HG02763 (cell line): ENCODE results near the gene EFNA1.

ENCODE experiments used
- ATAC-seq: cut with Tn5 transposase; IDR thresholded peaks from one replicate; pipeline ENCODE4 v1.9.1; 2021; ENCODE audit warnings: mild to moderate bottlenecking, moderate library complexity; ENCODE audit not compliant: unreplicated experiment

Gene EFNA1, protein sequence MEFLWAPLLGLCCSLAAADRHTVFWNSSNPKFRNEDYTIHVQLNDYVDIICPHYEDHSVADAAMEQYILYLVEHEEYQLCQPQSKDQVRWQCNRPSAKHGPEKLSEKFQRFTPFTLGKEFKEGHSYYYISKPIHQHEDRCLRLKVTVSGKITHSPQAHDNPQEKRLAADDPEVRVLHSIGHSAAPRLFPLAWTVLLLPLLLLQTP

DNA sequence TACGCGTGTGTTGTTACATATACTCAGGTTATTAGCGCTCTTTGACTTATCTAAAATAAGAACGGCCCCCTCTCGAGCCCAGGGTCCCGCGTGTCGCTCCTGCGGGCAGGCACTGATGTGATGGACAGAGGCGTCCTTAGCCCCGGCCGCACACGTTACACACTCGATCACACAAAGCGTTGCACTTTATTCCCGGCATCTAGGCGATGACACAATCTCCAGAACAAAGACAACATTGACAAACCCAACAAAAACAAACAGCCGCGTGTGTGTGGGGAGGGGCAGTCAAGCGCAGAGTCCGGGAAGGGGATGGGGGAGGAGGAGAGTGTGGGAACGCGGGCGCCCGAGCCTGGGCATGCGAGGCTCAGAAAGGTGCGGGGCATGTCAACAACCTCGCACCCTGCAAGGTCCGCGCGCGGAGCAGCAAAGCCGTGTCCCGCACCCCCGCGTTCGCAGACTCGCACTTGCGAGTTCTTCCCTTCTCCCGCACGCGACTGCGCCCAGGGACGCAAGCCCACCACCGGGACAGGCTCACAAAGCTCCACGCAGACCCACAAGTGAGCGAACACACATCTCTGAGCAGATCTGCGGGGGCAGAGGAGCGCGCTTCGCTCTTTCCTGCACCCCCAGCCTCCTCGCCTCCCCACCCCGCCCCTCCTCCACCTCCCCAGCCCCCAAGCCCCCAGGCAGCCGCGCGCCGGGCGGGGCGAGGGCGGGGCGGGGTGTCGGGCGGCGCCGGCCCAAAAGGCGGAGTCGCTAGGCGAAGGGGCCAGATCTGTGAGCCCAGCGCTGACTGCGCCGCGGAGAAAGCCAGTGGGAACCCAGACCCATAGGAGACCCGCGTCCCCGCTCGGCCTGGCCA is at the start of gene EFNA1:
EFNA1 (plus strand) TSS at position 772 of the 862 bp plus-strand sequence. CDS start 102 bp downstream, outside the sequence.
- no peak for ATAC-seq

DNA sequence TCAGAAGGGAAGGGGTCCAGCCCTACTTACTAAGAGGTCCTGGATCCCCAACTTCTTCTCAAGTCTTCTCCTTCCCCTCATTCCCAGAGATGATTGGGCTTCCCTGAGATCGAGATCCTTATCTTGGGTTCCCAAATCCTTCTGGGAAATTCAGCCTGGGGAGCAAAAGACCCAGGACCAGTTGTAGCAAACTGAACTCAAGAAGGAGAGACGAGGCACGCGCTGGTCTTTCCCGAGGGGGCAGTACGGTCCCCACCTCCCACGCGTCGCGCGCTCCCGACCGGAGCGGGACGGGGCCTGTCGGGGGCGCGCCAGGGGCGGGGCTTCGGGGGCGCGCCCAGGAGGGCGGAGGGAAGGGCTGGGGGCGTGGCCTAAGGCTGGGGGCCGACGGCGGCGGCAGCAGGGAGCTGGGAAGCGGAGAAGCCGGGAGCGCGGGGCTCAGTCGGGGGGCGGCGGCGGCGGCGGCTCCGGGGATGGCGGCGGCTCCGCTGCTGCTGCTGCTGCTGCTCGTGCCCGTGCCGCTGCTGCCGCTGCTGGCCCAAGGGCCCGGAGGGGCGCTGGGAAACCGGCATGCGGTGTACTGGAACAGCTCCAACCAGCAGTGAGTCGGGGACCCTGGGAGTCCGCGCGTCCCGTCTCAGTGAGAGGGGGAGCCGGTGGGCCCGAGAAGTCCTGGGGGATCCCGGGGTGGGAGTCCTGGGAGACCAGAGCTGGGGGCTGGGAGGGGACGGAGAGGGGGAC is 49.0 kb upstream of the EFNA1 start, which contains the start of gene EFNA3:
EFNA3 (plus strand) TSS at position 369 of the 741 bp plus-strand sequence; CDS start at position 474, 105 bp downstream.
- no peak for ATAC-seq

DNA sequence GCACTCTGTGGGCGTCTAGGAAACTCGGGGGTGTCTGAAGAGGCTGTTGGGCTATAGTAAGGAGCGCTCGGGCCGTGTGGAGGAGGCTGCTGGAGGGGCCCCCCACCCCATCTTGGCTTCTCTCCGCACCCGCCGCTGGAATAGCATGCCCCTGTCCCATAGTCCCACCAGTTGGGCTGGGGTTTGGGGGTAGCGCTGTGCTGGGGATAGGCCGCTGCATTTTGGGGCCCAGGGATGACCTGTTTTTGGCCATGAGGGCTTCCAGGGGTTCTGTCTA is 48.5 kb upstream of the EFNA1 start:
- ATAC-seq: no peak

DNA sequence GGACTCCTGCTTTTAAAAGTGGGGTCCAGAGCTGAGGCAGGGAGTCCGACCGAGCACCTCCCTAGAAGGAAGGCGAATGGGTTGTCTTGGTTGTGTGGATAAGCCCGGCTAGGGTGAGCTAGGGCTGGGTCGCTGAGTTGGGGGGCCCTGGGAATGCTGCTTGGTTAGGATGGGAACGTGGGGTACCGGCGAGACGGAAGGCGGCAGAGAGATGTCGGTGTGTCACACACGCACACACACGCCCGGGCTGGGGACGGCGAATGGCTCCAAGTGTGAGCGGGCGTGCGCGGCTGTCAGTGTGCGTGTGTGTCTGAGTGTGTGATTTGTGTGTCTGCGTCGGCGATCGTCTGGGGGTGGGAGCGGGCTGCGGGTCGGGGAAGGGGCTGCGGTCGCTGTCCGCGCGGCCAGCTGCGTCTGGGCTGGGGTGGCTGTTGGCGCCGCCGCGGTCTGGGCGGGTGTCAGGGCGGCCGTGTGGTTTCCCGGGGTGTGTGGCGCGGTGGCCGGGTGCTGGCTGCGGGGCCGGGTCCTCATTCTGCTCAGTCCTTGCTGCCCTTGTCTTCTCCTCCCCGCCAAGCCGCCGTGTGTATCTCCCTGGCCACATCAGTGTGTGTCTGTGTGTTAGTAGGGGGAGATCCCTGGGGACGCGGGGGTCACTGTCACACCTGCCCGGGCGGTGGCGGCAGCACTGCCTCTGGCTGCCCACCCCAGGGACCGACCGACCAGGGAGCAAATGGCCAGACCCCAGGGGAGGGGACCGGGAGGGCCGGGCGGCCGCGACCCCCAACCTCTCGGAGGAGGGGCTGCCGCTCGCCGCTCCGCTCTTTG is 48.0 kb upstream of the EFNA1 start:
- ATAC-seq: no peak

DNA sequence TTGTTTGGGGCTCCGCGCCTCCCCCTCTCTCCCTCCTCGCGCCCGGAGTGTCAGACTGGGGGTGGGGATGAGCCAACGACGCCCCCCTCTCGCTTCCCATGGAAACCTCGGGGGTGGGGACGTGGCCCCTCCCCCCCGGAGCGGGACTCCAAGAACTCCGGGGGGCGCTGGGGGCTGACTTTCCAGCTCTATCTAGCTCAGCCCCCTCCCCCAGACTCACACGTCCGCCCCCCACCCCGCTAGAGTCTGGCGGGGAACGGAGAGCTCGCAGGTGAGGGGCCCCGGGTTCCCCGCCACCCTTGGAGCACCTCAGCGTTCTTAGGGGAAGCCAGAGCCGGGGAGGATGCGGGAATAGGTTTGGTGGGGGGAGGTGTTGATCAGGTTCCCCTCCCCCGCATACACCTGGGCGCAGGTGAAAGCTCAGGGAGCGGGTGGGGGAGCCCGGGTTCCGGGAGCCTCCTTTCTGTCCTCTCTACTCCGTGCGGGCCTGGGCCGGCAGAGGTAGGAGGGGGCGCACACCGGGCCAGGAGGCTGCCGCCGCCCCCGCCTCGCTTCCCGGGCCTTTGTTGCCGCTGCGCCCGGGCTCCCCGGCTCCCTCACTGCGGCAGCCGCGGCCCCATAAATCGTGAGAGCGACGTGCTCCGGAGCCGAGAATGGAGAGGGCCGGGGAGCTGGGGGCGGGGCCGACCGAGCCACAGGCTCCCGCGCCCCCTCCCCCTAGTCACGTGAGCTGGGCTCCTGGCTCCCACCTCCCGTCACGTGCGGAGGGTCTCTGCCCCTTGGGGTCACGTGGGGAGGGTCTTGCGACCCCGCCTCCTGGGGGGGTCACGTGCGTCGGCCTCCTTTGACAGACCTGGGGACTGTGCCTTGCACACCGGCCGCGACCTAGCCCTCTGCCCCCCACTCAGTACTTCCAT is 47.1 kb upstream of the EFNA1 start:
- ATAC-seq: no peak

DNA sequence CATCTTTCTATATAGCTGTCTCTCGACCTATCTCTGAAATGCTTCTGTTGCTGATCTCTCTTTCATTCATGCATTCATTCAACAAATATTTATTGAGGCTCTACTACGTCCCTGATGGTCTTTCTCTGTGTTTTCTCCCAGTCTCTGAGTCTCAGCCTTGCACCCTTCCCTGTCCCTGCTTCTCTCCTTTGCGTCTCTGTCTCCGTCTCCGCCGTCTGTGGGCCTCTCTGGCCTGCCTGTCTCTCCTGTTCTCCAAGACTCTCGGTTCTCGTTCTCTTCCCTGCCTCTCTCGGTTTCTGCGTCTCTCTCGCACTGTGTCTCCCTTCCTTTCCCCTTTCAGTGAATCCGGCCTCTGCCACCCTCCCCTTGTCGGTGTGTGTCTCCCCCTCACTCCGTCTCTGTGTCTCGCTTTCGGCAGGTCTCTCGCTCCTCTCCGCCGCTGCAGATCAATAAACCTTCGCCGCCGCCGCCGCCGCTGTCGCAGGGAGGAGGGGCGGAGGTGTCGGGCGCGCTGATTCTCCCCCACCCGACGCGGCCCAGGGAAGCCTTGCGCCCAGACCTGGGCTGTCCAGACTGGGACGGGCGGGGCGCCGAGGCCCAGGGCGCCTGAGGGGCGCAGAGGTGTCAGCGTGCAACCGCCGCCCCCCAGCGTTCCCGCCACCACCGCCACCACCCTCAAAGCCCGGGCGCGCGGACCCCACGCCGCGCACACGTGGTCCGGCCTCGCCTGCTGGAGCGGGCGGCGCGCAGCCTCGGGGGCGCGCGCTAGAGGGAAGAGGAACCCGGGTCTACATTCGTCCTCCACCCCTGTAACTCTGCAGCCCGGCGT is 46.0 kb upstream of the EFNA1 start:
- no peak for ATAC-seq

DNA sequence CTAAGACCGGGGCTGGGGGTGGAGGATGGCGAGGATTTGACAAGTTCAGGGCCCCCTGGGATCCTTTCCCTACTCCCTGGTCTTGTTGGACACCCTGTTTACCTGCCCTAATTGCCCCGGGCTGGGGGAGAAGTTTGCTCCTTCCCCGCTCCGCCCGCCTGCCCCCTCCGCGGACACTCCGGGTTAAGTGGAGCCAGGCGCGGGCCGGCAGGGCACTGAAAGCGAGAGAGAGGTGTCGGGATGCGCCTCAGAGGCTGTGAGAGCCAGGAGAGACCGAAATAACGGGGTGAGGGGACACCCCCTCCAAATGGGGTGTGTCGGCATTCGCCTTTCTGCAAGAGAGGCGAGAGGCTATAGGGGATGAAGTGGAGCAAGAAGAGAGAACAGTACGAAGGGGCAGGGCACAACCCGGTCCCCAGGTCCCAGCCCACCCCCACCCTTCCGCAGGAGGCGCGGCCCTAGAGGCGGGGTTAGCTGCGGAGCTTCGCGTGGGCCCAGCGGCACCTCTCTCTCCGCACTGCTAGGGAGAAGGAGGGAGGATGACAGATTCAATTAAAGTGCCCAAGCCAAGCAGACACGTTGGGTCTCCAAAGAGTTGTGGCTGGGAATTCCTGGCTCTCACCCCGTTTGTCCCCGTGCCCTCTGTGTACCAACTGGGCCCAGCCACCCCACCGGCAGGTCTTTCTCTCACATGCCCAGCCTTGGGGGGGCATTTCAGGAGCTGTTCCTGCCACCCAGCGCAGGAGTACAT is 45.2 kb upstream of the EFNA1 start:
- ATAC-seq: no peak

DNA sequence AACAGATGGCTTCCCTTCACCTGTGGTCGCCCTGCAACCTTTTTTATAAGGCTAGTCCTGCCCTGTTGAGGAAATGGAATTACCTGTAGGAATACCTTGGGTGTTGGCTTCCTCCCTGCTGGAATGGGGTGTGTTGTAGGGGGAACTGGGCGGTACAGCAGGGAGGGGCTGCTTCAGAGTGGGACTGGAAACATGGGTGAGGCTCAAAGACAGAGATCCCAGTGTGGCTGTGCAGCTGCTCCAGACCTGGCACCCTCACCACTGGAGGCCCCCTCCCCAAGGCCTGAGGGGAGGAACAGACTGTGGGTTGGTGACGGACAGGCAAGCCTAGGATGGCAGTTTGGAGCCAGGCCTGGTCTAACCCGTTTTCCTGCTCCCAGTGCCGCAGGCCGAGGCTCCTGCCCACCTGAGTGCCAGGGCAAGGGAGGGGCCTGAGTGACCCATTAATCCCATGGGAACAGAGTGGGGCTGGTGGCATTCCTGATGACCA is 44.6 kb upstream of the EFNA1 start:
- no peak for ATAC-seq

DNA sequence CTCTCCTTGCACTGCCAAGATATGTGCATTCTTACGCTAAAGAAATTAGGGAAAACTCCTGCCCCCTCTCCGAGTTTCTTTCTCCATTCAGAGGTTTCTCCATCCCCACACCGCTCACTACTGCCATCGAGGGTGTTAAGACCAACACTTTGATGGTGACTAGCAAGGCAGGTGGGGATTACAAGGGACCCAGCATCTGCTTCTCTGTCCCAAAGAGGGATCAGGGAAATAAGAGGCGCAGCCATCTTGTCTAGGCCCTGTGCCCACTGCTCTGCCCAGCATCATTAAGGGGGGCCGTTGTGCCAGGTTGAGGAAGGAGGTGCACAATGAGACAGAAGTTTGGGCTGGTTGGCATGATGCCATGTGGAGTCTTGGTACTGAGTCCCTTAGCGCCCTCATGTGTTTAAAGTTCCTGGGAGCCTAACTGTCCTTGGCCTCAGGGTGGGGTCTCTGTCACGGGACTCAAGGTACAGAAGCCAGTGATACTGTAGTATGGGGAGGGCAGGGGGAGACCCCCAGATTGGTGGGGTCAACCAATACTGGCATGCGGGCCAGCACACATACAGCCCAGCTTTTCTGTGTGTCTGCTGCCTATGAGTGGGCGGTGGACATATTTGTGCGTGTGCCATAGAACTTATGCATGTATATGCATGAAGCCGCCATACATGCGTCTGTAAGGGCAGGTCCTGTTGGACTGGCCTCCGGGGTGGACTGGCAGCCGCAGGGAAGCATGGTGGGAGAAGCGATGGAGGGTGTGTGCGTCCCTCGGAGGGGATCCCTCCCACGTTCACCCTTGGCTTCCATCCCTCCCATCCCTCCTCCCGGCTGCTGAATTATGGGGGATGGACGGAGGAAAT is 43.6 kb upstream of the EFNA1 start:
- ATAC-seq: no peak

DNA sequence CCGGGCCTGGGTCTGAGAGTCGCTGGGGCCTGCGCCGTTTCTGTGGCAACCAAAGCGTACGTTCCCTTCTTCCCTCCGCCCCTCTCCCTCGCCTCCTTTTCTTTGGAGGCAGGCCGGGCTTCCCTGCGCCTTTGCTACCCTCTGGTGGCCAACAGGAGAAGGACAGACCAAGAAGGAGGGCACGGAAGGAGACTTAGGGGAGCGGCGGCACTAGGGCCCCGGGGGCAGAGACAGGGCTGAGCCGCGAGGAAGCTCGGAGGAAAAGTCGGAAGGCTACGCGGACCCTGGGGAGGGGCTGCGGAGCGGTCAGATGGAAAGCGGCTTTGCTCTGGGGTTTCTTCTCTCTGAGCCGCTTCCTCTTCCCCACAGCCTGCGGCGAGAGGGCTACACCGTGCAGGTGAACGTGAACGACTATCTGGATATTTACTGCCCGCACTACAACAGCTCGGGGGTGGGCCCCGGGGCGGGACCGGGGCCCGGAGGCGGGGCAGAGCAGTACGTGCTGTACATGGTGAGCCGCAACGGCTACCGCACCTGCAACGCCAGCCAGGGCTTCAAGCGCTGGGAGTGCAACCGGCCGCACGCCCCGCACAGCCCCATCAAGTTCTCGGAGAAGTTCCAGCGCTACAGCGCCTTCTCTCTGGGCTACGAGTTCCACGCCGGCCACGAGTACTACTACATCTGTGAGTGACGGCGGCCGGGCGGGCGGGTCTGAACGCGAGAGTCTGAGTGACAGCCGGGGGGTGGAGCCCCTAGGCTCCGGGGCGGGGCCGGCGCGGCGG is 42.8 kb upstream of the EFNA1 start:
- ATAC-seq: peak; percentile 68

DNA sequence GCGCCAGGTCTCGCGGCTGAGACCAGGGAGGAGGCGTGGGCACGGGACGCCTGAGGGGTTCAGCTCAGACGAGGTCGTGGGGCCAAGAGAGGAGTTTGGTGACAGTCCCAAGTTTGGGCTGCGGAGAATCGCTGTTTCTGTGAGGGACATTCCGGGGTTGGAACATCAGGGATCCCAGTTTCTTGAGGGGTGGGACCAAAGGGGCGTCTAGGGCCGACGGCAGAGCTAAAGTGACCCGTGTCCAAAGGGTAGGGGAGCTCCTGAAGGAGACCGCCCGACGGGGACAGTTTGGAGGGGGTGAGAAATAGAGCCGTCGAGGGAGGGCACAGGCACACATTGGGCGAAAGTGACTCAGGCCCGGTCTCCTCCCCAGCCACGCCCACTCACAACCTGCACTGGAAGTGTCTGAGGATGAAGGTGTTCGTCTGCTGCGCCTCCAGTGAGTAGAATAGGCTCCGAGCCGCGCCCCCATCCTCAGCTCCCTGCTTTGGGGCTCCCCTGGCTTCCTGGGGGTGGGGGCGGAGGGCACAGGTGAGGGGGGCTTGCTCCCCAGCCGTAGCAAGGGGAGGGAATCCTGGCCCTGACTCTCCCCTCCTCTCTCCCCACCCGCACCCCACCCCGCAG is 42.1 kb upstream of the EFNA1 start:
- no peak for ATAC-seq

DNA sequence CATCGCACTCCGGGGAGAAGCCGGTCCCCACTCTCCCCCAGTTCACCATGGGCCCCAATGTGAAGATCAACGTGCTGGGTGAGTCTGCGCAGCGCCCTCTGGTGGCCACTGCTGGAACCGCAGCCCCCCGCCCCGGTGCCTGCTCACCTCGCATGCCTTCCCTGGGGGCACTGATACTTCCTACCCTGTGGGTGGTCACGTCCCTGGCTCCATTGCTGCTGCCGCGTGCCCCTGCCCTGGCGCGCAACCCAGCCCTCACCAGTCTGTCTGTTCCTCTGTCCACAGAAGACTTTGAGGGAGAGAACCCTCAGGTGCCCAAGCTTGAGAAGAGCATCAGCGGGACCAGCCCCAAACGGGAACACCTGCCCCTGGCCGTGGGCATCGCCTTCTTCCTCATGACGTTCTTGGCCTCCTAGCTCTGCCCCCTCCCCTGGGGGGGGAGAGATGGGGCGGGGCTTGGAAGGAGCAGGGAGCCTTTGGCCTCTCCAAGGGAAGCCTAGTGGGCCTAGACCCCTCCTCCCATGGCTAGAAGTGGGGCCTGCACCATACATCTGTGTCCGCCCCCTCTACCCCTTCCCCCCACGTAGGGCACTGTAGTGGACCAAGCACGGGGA is 41.4 kb upstream of the EFNA1 start:
- no peak for ATAC-seq

DNA sequence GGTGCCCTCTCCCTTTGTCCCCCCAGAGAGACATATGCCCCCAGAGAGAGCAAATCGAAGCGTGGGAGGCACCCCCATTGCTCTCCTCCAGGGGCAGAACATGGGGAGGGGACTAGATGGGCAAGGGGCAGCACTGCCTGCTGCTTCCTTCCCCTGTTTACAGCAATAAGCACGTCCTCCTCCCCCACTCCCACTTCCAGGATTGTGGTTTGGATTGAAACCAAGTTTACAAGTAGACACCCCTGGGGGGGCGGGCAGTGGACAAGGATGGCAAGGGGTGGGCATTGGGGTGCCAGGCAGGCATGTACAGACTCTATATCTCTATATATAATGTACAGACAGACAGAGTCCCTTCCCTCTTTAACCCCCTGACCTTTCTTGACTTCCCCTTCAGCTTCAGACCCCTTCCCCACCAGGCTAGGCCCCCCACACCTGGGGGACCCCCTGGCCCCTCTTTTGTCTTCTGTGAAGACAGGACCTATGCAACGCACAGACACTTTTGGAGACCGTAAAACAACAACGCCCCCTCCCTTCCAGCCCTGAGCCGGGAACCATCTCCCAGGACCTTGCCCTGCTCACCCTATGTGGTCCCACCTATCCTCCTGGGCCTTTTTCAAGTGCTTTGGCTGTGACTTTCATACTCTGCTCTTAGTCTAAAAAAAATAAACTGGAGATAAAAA is 40.7 kb upstream of the EFNA1 start:
- ATAC-seq: no peak

DNA sequence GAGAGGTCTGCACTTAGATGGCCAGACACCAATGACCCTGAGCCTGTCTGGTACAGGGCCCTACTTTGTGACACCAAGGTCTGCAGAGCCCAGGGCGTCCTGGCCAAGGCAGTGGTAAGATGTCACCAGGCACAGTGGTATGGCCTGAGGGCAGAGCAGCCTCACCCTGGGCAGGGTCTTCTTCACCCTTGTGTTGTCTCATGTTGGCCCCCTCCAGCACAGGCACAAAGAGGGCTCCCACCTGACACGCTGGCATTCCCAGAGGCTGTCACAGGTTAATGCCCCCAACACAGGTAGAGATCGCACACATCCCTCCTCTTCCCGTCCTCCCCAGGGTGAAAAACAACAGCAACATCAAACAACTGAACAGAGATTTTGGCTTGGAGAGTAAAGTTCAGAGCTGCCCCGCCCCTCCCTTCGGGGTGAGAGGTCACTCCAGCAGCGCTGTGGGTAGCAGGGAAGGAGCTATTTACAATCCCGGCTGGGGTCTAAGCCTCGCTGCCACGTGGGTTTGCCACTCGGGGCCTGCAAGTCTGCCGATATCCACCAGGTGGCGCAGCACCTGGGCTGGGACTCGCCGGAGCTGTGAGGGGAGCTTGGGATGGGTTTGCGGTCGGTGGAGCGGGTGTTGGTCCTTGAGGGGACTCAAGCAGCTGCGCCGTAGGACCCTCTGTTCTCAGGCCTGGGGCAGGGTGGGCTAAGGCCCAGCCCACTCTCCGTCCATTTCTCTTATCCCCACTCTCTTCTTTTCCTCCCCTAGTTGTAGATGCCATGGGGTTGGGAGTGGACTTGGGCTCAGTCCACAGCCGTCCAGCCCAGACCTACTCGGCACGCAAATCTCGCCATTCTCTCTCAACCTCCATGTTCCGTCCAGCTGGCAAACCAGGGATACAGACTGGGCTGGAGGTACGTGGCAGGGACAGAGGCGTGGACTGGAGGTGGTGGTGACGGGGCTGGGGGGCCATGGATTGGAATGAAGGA is 36.3 kb upstream of the EFNA1 start:
- ATAC-seq: peak; percentile 48
